ENCODE measurements around the gene CALHM1.
"Not testable (repeated sequence)": the region's sequence is repeated elsewhere in the genome, so short reads cannot be mapped to it uniquely, and the experiment has no call there.

The CALHM1 gene, protein sequence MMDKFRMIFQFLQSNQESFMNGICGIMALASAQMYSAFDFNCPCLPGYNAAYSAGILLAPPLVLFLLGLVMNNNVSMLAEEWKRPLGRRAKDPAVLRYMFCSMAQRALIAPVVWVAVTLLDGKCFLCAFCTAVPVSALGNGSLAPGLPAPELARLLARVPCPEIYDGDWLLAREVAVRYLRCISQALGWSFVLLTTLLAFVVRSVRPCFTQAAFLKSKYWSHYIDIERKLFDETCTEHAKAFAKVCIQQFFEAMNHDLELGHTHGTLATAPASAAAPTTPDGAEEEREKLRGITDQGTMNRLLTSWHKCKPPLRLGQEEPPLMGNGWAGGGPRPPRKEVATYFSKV

DNA sequence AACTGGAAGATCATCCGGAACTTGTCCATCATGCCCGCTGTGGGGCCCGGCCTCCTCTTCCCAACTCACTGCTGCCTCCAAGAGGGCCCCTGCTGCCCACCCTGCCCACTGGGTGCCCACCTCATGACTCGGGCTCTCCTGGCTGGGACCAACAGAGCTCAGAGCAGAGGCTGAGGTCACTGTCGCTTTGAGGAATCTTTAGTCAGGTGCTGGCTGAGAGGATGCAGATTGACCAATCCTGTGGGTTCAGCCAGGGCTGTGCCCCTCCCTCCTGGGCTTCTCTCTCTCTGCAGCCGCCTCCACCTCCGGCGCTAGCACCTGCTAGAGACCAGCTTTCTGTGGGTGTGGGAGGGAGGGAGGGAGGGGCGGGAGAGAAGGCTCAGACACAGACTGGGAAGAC is at the start of gene CALHM1:
TSS of gene CALHM1 (minus strand) at position 181 of the 400 bp plus-strand sequence. CDS start at position 32, 149 bp downstream.
- no peak for DNase-seq

DNA sequence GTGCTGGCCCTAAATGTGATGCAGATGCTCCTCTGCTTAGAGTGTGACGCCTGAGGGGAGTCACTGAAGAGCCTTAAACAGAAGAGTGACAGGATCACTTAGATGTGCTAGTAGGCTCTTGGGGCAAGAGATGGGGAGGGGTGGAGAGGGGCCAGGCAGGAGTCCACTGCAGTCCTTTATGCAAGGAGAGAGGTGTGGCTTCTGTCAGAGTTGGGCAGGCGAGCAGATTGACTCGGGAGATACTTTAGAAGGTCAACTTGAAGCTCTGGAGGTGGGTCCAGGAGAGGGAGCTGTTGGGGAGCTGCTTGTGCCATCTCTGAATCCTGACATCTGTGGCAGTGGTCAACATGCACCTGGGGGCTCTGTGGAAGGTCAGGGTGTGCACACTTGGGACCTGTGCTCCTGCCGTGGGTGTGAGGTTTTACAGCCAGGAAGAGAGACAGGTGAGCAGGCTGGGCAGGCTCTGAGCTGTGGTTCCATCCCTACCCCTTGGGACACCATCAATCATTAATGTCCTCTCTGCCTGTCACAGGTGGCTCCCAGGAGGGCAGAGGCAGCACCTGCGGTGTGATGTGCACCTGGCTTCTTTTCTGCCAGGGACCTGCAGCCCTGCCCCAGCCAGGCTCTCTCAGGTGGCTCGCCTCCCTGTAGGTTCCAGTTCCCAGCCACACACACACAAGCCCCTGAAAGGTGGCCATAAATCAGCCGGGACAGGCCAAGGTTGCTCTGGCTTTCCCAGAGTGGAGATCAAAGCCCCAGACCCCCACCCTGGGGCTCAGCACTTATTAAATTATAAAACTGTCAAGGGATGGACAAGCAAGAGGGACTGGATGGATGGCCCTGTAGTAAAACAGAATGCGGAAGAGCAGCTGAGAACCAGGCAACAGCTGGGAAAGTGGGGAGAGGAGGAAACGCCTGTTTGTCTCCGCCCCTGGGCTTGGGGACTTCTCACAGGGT is 48.8 kb upstream of the CALHM1 start:
- DNase-seq: no peak

DNA sequence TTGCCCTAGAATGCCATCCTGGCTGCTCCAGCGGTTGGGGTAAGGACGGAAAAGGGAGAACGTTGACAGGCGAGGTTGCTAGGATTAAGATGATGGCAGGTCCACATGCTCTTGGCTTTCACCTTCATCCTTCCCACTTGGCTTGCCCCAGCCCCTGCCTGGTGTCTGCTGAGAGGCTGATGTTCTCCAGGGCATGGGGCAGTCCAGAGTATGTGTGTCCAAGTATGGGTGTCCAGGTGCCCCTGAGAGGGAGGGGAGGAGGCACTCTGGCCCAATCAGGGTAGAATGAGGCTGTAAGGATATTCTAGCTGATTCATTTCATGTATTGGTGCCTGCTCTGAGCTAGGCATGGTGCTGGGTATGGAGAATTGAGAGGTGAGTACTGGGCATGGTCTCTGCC is 47.4 kb upstream of the CALHM1 start:
- DNase-seq: no peak

DNA sequence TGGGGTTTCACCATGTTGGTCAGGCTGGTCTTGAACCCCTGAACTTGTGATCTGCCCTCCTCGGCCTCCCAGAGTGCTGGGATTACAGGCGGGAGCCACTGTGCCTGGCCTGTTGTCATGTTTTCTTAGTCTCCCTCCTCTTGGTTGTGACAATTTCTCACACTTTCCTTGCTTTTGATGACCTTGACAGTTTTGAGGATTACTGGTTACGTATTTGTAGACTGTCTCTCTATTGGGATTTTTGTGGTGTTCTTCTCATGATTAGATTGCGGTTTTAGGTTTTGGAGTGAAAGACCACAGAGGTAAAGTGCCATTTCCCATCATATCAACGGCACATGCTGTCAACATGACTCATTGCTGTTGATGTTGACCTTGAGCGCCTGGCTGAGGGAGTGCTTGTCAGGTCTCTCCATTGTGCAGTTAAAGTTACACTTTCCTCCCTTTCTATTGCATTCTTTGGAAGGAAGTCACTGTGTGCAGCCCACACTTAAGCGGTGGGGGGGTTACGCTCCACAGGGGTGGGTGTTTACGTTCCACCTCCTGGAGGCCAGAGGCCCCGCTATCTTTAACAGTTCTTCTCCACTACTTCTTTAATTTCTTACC is 45.6 kb upstream of the CALHM1 start:
- DNase-seq: peak; percentile 41

DNA sequence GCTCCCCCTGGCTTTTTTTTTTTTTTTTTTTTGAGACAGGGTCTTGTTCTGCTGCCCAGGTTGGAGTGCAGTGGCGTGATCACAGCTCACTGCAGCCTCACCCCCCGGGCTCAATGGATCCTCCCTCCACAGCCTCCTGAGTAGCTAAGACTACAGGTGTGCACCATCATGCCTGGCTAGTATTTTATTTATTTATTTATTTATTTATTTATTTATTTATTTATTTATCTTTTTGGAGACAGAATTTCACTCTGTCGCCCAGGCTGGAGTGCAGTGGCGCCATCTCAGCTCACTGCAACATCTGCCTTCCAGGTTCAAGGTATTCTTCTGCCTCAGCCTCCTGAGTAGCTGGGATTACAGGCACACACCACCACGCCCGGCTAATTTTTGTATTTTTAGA is 45.1 kb upstream of the CALHM1 start:
- not testable (repeated sequence) for DNase-seq

DNA sequence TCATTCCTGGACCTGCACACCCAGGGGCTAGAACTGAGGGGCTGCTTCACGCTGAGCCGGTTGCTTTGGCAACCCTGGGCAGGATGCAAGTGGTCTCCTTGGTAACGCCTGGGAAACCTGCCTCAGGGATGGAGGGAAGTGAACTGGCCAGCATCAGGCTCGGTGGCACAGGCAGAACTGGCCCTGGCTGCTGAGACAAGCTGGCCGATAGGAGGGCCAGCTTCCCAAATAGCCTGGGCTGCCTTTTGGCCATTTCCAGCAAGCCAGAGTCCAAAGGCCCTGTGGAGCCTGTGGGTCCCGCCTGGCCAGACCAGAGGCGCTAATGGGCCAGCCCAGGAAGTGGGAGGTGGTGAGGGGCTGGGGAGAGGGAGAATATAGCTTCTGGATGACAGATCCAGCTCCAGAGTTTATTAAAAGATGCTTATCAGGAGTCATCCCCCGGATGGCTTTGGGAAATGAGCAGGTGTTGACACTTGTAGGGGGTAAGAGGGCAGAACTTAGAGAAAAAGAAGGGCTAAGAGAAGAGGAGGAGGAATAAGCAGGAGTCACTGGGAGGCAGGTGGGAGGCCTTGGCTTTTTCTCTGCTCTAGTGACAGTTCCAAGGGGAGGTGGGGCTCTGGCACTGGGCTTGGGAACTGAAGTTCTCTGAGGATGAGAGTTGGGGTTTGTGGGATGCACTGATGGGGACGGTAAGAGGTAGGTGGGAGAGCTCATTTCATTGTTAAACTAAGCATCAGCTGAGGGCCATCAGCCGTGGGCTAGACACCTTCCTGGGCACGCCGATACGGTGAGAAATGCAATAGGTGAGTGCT is 44.4 kb upstream of the CALHM1 start:
- DNase-seq: no peak

DNA sequence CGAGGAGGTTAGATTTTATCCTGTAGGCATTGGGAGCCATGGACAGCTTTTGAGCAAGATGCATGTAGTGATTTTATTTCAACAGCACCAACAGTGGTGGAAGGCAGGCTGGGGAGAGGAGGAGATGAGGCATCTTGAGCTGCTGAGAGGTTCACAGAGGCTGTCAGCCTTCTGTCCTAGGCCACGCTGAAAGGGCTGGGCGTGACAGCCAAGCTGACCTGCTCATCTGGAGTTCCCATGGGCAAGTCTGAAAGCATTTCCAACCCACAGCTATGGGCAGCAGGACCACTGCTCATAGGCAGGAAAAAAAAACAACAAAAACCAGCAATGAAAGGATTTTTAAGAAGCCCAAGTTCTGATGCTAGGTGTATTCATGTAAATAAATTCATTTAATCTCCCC is 42.5 kb upstream of the CALHM1 start:
- no peak for DNase-seq

DNA sequence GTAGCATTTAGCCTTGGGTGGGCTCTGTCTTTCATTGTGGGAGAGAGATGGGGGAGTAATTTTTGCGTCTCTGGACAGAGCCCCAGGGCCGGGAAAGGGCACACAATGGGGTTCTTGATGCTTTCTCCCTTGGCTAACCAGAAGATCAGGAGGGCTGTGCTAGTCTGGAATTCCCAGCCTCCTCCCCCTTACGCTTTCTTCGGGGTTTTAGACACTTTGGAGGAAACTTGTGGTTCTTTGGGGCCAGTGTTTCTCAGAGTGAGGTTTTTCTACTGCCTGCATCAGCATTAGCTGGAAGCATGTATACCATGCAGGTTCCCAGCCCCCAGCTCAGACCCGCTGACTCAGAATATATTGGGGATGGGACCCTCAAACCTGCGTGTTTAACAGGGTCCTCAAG is 41.8 kb upstream of the CALHM1 start:
- no peak for DNase-seq

DNA sequence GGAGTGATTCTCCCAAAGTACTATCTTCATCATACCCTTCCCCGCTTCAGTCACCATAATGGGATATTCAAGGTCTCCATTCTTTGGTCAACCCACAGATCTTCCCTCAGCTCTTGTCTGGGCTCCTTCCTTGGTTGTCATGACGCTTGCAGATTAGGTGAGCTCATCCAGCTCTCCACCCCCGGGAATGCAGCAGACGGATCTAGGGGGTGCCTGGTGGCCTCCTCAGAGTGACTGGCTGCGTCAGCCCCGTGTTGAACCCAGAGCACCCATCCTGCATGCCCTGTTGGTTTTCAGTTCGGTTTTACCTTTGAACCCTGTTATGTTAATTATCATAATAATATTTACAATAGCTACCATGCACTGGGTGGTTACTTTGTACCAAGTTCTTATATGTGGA is 41.2 kb upstream of the CALHM1 start:
- DNase-seq: no peak

DNA sequence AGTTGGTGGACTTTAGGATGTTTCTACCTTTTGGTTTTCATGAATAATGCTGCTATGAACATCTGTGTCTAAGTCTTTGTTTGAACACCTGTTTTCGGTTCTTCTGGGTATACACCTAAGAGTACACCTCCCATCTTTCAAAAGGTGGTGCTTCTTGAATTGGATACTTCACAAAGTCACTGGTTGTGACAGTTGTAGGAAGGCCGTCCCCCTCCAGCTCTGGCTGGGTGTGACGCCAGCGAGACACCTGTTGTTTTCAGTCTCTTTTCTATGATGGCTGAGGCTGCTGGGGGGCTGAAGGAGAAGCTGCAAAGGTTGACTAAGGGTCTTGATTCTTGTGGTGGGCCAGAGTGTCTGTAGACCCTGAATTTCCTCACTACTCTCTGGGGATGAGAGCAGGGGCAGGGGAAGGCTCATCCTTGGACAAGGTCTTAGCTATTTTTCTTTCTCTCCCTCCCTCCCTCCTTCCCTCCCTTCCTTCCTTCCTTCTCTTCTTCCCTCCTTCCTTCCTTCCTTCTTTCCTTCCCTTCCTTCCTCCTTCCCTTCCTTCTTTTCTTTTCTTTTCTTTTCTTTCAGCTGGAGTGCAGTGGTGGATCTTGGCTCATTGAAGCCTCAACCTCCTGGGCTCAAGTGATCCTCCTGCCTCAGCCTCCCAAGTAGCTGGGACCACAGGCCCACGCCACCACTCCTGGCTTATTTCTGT is 40.4 kb upstream of the CALHM1 start:
- no peak for DNase-seq

DNA sequence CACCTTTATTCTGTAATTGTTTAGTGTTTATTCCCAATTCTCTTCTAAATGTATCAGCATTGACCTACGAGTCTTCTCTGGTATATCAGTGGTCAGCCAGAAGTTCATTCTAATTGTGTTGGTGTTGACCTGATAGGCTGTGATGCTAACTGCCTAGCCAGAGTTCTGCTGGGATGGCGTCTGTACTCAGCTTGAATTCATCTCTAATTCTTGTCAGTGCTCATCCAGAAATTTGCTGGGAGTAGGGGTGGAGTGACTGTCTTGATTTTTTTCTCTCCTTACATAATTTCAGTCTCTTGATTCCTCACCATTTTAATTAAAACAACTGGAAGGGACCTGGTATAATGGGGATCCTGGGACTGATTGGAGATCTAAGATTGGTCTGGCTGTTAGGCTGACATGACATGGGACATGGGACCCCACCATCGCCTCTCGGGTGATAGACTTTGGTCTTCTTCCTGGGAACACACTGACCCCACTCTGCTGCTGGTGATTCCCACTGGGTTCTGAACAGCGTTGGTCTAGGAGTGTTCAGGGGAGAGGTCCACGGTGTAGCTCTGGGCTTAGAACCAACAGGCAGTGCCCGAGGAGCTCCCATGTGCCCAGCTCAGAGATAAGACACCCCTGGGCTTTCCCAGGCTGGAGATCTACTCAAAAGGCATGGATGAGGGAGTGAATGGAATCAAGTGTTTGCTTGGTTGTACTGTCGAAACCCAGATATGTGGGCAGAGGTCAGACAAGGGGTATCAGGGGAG is 38.6 kb upstream of the CALHM1 start:
- DNase-seq: no peak

DNA sequence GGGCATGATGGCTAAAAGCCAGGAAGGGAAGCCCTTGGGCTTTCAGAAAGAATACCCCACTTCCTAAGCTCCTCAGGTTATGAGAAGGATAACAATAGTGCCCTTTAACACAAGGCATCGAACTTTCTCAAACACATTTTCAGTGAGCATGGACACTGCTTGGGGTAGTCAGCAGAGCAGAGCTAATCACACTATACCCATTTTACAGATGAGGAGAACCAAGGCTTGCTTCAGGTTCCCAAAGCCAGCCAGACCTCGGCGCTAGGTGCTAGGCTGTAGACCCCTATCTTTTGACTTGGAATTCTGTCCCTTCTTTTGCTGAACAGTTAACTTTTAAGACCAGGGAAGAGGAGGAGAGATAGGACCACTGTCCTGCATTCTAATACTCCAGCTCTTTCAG is 36.6 kb upstream of the CALHM1 start:
- DNase-seq: no peak

DNA sequence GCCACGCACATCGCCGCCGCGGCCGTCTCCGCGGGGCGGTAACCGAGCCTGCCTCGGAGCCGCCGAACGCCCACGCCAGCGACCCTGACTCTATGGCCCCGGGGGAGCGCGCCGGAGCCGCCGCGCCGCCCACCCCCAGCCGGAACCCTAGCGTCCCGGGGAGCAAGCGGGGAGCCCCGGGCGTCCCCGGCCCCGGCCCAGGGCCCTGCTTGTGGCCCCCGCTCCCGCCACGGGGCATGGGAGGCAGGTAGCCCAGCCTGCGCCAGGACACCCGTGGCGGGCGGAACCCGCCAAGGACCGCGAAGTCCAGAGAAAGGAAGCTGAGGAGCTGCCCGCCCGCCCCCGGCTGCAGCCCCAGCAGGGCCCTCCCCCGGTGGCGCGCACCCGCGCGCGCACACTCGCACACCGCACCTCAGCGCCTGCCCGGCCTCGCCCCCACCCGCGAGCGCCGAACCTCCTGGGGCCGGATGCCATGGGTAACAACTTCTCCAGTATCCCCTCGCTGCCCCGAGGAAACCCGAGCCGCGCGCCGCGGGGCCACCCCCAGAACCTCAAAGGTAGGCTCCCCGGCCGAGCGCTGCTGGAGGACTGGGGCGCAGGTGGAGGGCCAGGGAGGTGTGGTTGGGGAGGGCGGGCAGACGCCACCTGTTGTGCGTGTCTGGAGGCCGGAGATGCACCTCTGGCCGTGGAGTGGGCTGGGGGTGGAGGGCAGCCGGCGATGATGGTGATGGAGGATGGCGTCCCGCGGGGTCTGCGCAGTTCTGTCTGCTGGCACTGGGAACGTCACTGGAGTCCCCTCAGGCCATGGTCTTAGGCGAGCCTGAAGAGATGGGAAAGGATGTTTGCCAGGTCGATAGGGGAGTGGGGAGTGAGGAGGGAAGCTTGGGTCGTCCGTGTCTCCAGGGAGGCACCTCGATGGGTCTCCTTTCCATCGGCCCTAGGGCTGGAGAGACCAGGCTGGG is 35.5 kb upstream of the CALHM1 start:
- DNase-seq: peak; percentile 32

DNA sequence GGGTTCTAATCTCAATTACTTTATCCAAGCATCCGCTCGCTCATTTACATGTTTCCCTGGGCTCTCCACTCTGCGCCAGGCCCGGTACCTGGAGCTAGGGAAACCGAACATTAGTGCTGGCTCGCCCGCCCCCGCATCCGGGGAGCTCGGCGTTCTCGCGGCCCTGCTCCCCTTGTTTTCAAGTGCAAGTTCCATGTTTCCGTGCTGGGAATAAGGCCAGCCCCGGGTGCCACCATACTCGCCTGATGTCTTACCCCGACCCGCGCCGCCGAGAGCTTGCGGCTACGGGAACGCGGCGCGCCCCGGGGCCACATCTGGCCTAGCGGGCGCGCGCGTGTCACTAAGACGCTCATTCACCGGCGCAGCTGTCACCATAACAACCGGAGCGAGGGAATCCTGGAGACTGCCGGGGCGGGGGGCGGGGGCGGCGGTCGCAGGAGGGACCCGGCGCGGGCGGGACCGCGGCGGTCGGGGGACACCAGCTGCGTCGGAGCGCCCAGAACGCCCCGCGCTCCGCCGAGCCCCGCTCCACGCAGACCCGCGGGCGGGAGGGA is 34.7 kb upstream of the CALHM1 start, which contains the start of gene NEURL1:
TSS of gene NEURL1 (plus strand) at position 344 of the 554 bp plus-strand sequence. CDS start 683 bp downstream, outside the sequence.
- DNase-seq: peak; percentile 37

DNA sequence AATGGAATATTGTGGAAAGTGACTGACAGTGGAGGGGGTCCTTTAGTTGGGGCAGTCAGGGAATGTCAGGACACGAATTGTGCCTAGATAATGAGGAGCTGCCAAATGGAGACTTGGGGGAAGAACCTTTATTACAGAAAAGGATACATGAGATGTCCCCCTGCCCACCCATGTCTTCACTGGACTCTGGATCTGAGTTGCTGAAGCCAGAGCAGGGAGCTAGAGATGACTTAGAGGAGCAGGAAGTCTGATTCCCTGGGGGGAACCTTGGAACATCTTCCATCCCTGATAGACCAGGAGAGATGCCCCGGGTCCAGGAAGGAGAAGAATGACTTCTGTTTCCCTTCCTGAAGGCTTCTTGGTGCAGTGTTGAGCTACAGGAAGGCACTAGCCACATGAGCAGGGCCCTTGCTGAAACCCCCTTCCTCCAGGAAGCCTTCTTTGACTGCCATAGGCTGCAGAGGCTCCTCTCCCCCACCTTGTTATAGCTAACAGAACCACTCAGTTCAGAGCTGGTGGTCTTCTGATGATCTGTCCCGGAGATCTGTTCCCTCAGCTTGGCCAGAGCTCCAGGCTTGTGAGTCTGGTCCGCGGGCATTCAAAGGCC is 34.1 kb upstream of the CALHM1 start:
- DNase-seq: no peak

DNA sequence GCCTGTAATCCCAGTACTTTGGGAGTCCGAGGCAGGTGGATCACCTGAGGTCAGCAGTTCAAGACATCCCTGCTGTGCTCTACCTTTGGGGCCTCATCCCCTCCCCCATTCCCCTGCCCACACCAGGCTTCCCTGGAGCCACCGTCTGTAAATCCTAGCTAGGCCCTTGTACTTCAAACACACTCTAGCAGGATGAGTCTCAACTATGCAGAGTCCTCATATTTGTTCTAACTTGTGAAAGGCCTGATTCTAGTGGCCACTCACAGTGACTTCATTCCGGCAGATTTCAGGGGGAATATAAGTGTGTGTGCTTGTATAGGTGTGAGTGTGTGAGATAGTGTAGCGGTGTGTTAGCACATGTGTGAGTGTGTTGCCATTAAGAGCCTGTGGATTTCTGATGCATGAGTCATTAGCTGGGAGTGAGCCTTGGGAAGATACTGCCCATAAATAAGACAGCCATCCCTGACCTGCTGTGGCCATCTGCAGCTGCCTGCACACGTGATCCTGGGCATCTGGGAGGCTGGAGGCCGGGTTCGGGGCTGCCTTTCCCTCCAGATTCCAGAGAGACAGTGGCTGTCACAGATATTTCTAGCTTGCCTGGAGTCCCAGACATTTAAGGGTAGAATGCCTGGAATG is 33.1 kb upstream of the CALHM1 start:
- DNase-seq: no peak

DNA sequence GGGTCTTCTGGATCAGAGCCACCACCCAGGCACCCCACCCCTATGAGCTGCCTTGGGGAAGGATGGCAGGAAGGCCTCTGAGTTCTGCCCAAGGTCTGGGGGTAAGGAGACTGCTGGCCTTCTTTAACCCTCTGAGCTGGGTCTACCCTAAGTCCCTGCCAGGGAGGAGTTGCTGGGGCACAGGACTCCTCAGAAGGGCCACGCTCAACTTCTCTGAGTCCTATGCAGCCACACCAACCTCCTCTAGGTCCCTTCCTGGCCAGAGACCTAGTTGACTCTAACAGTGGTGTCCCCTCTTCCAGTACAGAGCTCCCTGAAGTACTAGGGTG is 32.2 kb upstream of the CALHM1 start:
- no peak for DNase-seq

DNA sequence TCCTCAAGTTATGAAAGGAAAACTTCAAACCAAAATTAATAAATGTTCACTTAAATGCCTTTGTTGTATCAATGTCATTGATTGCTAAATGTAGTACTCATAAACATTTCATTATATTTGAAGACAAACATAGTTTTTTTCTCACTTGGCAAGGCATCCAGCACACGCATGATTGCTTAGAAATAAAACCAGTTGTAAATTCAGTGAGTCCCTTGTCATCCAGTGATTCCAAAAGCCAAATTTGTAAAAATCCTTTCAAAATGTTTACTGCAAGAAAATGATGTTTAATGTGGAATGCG is 28.7 kb upstream of the CALHM1 start:
- no peak for DNase-seq
